ENCODE measurements around the gene NTRK1.

DNA sequence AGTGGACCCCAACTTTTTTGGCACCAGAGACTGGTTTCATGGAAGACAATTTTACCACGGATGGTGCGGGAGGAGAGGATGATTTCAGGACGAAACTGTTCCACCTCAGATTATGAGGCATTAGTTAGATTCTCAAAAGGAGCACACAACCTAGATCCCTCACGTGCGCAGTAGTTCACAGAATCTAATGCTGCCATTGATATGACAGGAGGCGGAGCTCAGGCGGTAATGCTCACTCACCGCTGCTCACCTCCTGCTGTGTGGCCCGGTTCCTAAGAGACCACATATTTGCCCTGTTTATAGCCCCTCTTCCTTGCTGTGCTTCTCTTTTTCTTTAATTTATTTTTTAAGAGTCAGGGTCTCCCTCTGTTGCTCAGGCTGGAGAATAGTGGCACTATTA, 4.6 kb downstream of the NTRK1 start:
- TF ChIP-seq, protein P1, sequence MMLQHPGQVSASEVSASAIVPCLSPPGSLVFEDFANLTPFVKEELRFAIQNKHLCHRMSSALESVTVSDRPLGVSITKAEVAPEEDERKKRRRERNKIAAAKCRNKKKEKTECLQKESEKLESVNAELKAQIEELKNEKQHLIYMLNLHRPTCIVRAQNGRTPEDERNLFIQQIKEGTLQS (IDR thresholded peaks at IDR 0.05): no peak
- TF ChIP-seq, protein P2, sequence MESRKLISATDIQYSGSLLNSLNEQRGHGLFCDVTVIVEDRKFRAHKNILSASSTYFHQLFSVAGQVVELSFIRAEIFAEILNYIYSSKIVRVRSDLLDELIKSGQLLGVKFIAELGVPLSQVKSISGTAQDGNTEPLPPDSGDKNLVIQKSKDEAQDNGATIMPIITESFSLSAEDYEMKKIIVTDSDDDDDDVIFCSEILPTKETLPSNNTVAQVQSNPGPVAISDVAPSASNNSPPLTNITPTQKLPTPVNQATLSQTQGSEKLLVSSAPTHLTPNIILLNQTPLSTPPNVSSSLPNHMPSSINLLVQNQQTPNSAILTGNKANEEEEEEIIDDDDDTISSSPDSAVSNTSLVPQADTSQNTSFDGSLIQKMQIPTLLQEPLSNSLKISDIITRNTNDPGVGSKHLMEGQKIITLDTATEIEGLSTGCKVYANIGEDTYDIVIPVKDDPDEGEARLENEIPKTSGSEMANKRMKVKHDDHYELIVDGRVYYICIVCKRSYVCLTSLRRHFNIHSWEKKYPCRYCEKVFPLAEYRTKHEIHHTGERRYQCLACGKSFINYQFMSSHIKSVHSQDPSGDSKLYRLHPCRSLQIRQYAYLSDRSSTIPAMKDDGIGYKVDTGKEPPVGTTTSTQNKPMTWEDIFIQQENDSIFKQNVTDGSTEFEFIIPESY (IDR thresholded peaks at IDR 0.05): no peak
- TF ChIP-seq, protein P3, sequence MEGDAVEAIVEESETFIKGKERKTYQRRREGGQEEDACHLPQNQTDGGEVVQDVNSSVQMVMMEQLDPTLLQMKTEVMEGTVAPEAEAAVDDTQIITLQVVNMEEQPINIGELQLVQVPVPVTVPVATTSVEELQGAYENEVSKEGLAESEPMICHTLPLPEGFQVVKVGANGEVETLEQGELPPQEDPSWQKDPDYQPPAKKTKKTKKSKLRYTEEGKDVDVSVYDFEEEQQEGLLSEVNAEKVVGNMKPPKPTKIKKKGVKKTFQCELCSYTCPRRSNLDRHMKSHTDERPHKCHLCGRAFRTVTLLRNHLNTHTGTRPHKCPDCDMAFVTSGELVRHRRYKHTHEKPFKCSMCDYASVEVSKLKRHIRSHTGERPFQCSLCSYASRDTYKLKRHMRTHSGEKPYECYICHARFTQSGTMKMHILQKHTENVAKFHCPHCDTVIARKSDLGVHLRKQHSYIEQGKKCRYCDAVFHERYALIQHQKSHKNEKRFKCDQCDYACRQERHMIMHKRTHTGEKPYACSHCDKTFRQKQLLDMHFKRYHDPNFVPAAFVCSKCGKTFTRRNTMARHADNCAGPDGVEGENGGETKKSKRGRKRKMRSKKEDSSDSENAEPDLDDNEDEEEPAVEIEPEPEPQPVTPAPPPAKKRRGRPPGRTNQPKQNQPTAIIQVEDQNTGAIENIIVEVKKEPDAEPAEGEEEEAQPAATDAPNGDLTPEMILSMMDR (IDR thresholded peaks at IDR 0.05; ENCODE audit: low read depth, low read length, missing input control): no peak
- TF ChIP-seq FOXA1 (IDR thresholded peaks at IDR 0.05): no peak
- TF ChIP-seq RAD21 (IDR thresholded peaks at IDR 0.05): no peak
- TF ChIP-seq GABPA (IDR thresholded peaks at IDR 0.05 in 1 of 2, conservative IDR thresholded peaks at IDR 0.05 in 1 of 2): no peak
- TF ChIP-seq, protein P4, sequence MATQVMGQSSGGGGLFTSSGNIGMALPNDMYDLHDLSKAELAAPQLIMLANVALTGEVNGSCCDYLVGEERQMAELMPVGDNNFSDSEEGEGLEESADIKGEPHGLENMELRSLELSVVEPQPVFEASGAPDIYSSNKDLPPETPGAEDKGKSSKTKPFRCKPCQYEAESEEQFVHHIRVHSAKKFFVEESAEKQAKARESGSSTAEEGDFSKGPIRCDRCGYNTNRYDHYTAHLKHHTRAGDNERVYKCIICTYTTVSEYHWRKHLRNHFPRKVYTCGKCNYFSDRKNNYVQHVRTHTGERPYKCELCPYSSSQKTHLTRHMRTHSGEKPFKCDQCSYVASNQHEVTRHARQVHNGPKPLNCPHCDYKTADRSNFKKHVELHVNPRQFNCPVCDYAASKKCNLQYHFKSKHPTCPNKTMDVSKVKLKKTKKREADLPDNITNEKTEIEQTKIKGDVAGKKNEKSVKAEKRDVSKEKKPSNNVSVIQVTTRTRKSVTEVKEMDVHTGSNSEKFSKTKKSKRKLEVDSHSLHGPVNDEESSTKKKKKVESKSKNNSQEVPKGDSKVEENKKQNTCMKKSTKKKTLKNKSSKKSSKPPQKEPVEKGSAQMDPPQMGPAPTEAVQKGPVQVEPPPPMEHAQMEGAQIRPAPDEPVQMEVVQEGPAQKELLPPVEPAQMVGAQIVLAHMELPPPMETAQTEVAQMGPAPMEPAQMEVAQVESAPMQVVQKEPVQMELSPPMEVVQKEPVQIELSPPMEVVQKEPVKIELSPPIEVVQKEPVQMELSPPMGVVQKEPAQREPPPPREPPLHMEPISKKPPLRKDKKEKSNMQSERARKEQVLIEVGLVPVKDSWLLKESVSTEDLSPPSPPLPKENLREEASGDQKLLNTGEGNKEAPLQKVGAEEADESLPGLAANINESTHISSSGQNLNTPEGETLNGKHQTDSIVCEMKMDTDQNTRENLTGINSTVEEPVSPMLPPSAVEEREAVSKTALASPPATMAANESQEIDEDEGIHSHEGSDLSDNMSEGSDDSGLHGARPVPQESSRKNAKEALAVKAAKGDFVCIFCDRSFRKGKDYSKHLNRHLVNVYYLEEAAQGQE (IDR thresholded peaks at IDR 0.05): no peak
- TF ChIP-seq EGR1 (IDR thresholded peaks at IDR 0.05; ENCODE audit: low read depth in 2 of 2): no peak
- no peak for TF ChIP-seq JUND (IDR thresholded peaks at IDR 0.05)
- no peak for TF ChIP-seq RXRA (IDR thresholded peaks at IDR 0.05)
- no peak for TF ChIP-seq SP1 (IDR thresholded peaks at IDR 0.05)

All from liver (tissue), 3 donors.